HepG2 (cell line): ENCODE measurements around the gene OR6C3. TPM values are rescaled to one million over a fixed set of nuclear protein-coding genes. Genes with fewer than 3 reads are reported as not detected.

Experiments
- ATAC-seq: fragments of 200-7000 bp; cut with Tn5 transposase; 3 replicates; pipeline ENCODE4 v1.9.1; 2020; ENCODE audit warnings: mild to moderate bottlenecking, moderate library complexity
- BruUV-seq: library from RNA; stranded (reverse); fragments of 400-500 nt; replicated peaks from 2 replicates; lab custom pipeline; 2021; lab: Mats Ljungman, UMichigan
- CTCF ChIA-PET: fragments of 300-600 bp; formaldehyde crosslinking; extraction: SDS; loops from one replicate; lab custom pipeline; 2021; ENCODE audit warnings: low total read pairs, inconsistent platforms, low intra/inter-chr PET ratio; lab: Yijun Ruan, JAX
- POLR2A ChIA-PET: fragments of 350-600 bp; sonication (Branson Sonifier 250); formaldehyde crosslinking; loops from one replicate; lab custom pipeline; 2020; ENCODE audit warnings: antibody characterized with exemption, inconsistent platforms; lab: Yijun Ruan, JAX
- DNase-seq: peaks from one replicate; pipeline ENCODE4 v3.0.0-alpha.2; 2015; ENCODE audit warnings: low spot score
- FAIRE-seq: peaks from 3 replicates; lab custom pipeline; 2011; peaks lifted over from hg19 to GRCh38; lab: Jason Lieb, UNC
- H2AFZ ChIP-seq: one replicate; pipeline ENCODE4 v1.6.1; 2011; ENCODE audit warnings: low read length, inconsistent platforms
- H3K27ac ChIP-seq: fragments of 300-600 bp; 3 replicates; pipeline ENCODE4 v1.8.0; 2011; ENCODE audit warnings: mixed run types, mild to moderate bottlenecking, mixed read lengths, low read length, inconsistent platforms; ENCODE audit not compliant: insufficient read depth; ENCODE audit errors: extremely low read length
- H3K27me3 ChIP-seq, 2 experiments: fragments of 200-600 bp in 1 of 2; 2 replicates in 1 of 2; 3 replicates in 1 of 2; pipeline versions ENCODE4 v1.6.0 to v1.8.0; 2011; ENCODE audit warnings: low read length in 2 of 2, mild to moderate bottlenecking in 2 of 2, moderate library complexity in 2 of 2, inconsistent platforms in 1 of 2; ENCODE audit not compliant: insufficient read depth in 2 of 2, control insufficient read depth in 1 of 2
- H3K36me3 ChIP-seq, 2 experiments: fragments of 200-600 bp in 1 of 2; replicated peaks in 1 of 2; 2 replicates in 1 of 2; 3 replicates in 1 of 2; pipeline versions ENCODE4 v1.5.1 to v1.8.0; 2011; ENCODE audit warnings: low read length in 2 of 2, inconsistent platforms in 1 of 2; ENCODE audit not compliant: insufficient read depth in 2 of 2, control insufficient read depth in 1 of 2
- H3K4me1 ChIP-seq: 2 replicates; pipeline ENCODE4 v1.5.1; 2012; ENCODE audit warnings: low read length, inconsistent platforms; ENCODE audit not compliant: insufficient read depth
- H3K4me2 ChIP-seq: 2 replicates; pipeline ENCODE4 v1.6.0; 2011; ENCODE audit warnings: low read depth, low read length, inconsistent platforms
- H3K4me3 ChIP-seq, 3 experiments: fragments of 200-600 bp in 1 of 3; sonication (generic), shearing (Covaris generic) in 1 of 3; replicated peaks in 1 of 3; 2 replicates each; pipeline ENCODE4 v1.5.1; 2011 to 2016; ENCODE audit warnings: low read length in 3 of 3, inconsistent platforms in 2 of 3, low read depth in 2 of 3, mild to moderate bottlenecking in 2 of 3, control low read depth in 1 of 3, mixed read lengths in 1 of 3; ENCODE audit not compliant: insufficient read depth in 1 of 3
- H3K79me2 ChIP-seq: one replicate; pipeline ENCODE4 v1.6.1; 2011; ENCODE audit warnings: low read length, inconsistent platforms; ENCODE audit not compliant: insufficient read depth
- H3K9ac ChIP-seq: 2 replicates; pipeline ENCODE4 v1.6.0; 2011; ENCODE audit warnings: mild to moderate bottlenecking, low read depth, low read length, inconsistent platforms; ENCODE audit not compliant: insufficient read depth
- H3K9me3 ChIP-seq: 2 replicates; pipeline ENCODE4 v1.5.1; 2012; ENCODE audit warnings: mild to moderate bottlenecking, low read length
- H4K20me1 ChIP-seq: 2 replicates; pipeline ENCODE4 v1.6.0; 2011; ENCODE audit warnings: inconsistent platforms, mild to moderate bottlenecking, low read length, moderate library complexity; ENCODE audit not compliant: insufficient read depth
- BRD4 ChIP-seq: sonication (generic); formaldehyde crosslinking; IDR thresholded peaks from 2 replicates; pipeline ENCODE4 v1.4.0; 2020; ENCODE audit warnings: missing genetic modification reagents
- IRX3 ChIP-seq: sonication (generic); formaldehyde crosslinking; IDR thresholded peaks from 2 replicates; pipeline ENCODE4 v1.8.1; 2023; ENCODE audit warnings: mild to moderate bottlenecking, low read depth, missing genetic modification reagents, borderline replicate concordance
- SIN3A ChIP-seq: IDR thresholded peaks from 2 replicates; pipeline ENCODE4 v1.6.1; 2011; ENCODE audit warnings: low read depth, mild to moderate bottlenecking, control low read depth, low read length, borderline replicate concordance
- SKI ChIP-seq: fragments of 450-650 bp; IDR thresholded peaks from one replicate; pipeline ENCODE4 v1.6.1; 2018; ENCODE audit warnings: mild to moderate bottlenecking; ENCODE audit not compliant: partially characterized antibody
- SP2 ChIP-seq: sonication (generic); formaldehyde crosslinking; IDR thresholded peaks from 2 replicates; pipeline ENCODE4 v1.5.1; 2020; ENCODE audit warnings: mild to moderate bottlenecking, missing genetic modification reagents
- ZNF24 ChIP-seq: fragments of 450-650 bp; IDR thresholded peaks from 2 replicates; pipeline ENCODE4 v1.6.1; 2017; ENCODE audit warnings: antibody characterized with exemption, mild to moderate bottlenecking
- ZNF253 ChIP-seq: sonication (generic); formaldehyde crosslinking; IDR thresholded peaks from 2 replicates; pipeline ENCODE4 v1.8.0; 2022; ENCODE audit warnings: mild to moderate bottlenecking, missing genetic modification reagents, borderline replicate concordance
- ZNF547 ChIP-seq: sonication (generic); formaldehyde crosslinking; IDR thresholded peaks from 2 replicates; pipeline ENCODE4 v1.5.1; 2020; ENCODE audit warnings: mild to moderate bottlenecking, missing genetic modification reagents
- ZNF660 ChIP-seq: sonication (generic); formaldehyde crosslinking; IDR thresholded peaks from 2 replicates; pipeline ENCODE4 v1.5.1; 2020; ENCODE audit warnings: mild to moderate bottlenecking, low read depth, missing genetic modification reagents, borderline replicate concordance
- WGBS: methylation state at CpG from one replicate; pipeline ENCODE4 v1.1.6; 2017; ENCODE audit warnings: low lambda C conversion rate; 5-methylcytosine and 5-hydroxymethylcytosine counted together
- in situ Hi-C: cut with HindIII; loops from 2 replicates; pipeline ENCODE4 v1.10.0; 2017; ENCODE audit warnings: low pct_unique_long_range_greater_than_20kb; ENCODE audit not compliant: extremely low pct_ligation_motif_present
- intact Hi-C: fragments of 100-400 bp; cut with micrococcal nuclease; formaldehyde crosslinking; loops from one replicate; pipeline ENCODE4 v1.10.0; 2022; ENCODE audit not compliant: unreplicated experiment
- polyA plus RNA-seq, 8 experiments: library from polyadenylated mRNA; depleted of rRNA in 3 of 8; stranded (reverse) in 7 of 8; unstranded in 1 of 8; fragments of >200 nt; fragmentation: Illumina TruSeq in 4 of 8; extraction: Trizol in 4 of 8; gene quantifications; 2 replicates each; pipeline versions ENCODE4 v1.2.1 to v1.2.3, GENCODE V29; 2011 to 2016; ENCODE audit warnings: low read depth in 4 of 8, missing spikeins in 1 of 8, mixed read lengths in 1 of 8; ENCODE audit not compliant: insufficient read depth in 1 of 8
- total RNA-seq, 5 experiments: library from RNA; depleted of rRNA; stranded (reverse); fragments of >200 nt; fragmentation: Illumina TruSeq; extraction: Trizol; gene quantifications; 2 replicates each; pipeline ENCODE4 v1.2.3, GENCODE V29; 2016; ENCODE audit warnings: low read depth in 1 of 5
- TF ChIP-seq, protein P1 (sequence below): sonication (generic); formaldehyde crosslinking; IDR thresholded peaks from 2 replicates; pipeline ENCODE4 v1.4.0; 2020; ENCODE audit warnings: missing genetic modification reagents

The OR6C3 gene
- total and polyA plus RNA-seq, 2 of the 13 experiments (the other 11 are each of a cell fraction or from before 2014, with no cell fraction given): not detected

- TF ChIP-seq ZNF24 (no peak), ZNF253 (no peak), ZNF547 (no peak), ZNF660 (CRISPR knock-in tag) (no peak)
- TF ChIP-seq, protein P1, sequence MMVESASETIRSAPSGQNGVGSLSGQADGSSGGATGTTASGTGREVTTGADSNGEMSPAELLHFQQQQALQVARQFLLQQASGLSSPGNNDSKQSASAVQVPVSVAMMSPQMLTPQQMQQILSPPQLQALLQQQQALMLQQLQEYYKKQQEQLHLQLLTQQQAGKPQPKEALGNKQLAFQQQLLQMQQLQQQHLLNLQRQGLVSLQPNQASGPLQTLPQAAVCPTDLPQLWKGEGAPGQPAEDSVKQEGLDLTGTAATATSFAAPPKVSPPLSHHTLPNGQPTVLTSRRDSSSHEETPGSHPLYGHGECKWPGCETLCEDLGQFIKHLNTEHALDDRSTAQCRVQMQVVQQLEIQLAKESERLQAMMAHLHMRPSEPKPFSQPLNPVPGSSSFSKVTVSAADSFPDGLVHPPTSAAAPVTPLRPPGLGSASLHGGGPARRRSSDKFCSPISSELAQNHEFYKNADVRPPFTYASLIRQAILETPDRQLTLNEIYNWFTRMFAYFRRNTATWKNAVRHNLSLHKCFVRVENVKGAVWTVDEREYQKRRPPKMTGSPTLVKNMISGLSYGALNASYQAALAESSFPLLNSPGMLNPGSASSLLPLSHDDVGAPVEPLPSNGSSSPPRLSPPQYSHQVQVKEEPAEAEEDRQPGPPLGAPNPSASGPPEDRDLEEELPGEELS: no peak
These were observed 49.6 kb upstream of the OR6C3 start (continued) for GRCh38 chr12:55280991-55281390.

DNA sequence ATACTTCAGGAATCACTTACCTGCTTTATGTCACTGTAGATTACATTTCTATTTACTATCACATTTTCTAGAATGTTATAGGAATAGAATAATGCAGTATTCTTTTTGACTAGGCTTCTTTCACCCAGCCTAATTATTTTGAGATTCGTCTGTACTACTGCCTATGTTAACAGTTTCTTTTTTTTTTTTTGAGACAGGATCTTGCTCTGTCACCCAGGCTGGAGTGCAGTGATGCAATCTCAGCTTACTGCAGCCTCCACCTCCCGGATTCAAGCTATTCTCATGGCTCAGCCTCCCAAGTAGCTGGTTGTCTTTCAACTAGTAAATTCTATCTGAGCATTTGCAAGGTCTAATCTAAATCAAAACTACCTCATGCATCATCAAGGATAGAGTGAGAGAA lies 40.5 kb upstream of the OR6C3 start:
- no TSS peak for BruUV-seq

More for the DNA sequence above, 40.5 kb upstream of the OR6C3 start:
- H3K9ac ChIP-seq: no peak overlapping the region
- FAIRE-seq: no peak
- DNase-seq: no peak
- no peak overlapping the region for H3K4me2 ChIP-seq
- H3K27me3 ChIP-seq: no peaks in the 10 kb centered on the region
- no peaks in the 10 kb centered on the region for H3K36me3 ChIP-seq
- H3K27ac ChIP-seq: no peak overlapping the region
- TF ChIP-seq SP2 (no peak), SIN3A (no peak), BRD4 (CRISPR knock-in tag) (no peak), IRX3 (CRISPR knock-in tag) (no peak), SKI (no peak)
- TF ChIP-seq, all 625 proteins: peak for 0
- Histone ChIP-seq H4K20me1 (no peaks in the 10 kb centered on the region), H3K4me3 (no peak overlapping the region), H3K79me2 (no peaks in the 10 kb centered on the region), H3K4me1 (no peaks in the 10 kb centered on the region), H2AFZ (no peak overlapping the region), H3K9me3 (no peaks in the 10 kb centered on the region)
- no peak for ATAC-seq
- intact Hi-C loops: no loop called here
- CTCF ChIA-PET: no interaction called here
- POLR2A ChIA-PET: no interaction called here
- in situ Hi-C loops: no loop called here
- WGBS: 0% methylated on average over 2 of the region's 2 CpGs
